Duodenal mucosa (tissue), 2 donors: ENCODE results near the gene SLC22A7.

ENCODE experiments used
- H3K27ac ChIP-seq: one replicate; pipeline ENCODE4 v1.7.0; 2013; ENCODE audit warnings: low read depth, low read length
- H3K27me3 ChIP-seq, 2 donors: one replicate each; pipeline ENCODE4 v1.7.0; 2013; ENCODE audit warnings: low read length in 2 of 2, control low read depth in 1 of 2; ENCODE audit not compliant: insufficient read depth in 2 of 2, control insufficient read depth in 1 of 2
- H3K36me3 ChIP-seq, 2 donors: one replicate each; pipeline ENCODE4 v1.7.0; 2013; ENCODE audit warnings: low read length in 2 of 2, control low read depth in 1 of 2; ENCODE audit not compliant: insufficient read depth in 2 of 2, control insufficient read depth in 1 of 2
- H3K4me1 ChIP-seq, 2 donors: one replicate each; pipeline ENCODE4 v1.7.0; 2013; ENCODE audit warnings: low read length in 2 of 2, control low read depth in 1 of 2; ENCODE audit not compliant: insufficient read depth in 2 of 2, control insufficient read depth in 1 of 2
- H3K4me3 ChIP-seq, 2 donors: one replicate each; pipeline ENCODE4 v1.7.0; 2013; ENCODE audit warnings: low read length in 2 of 2, low read depth in 1 of 2
- H3K9ac ChIP-seq, 2 donors: one replicate each; pipeline ENCODE4 v1.7.0; 2013; ENCODE audit warnings: low read length in 2 of 2, low read depth in 1 of 2
- H3K9me3 ChIP-seq, 2 donors: one replicate each; pipeline ENCODE4 v1.7.0; 2013; ENCODE audit warnings: low read length in 2 of 2, control low read depth in 1 of 2; ENCODE audit not compliant: control insufficient read depth in 1 of 2

Gene SLC22A7

DNA sequence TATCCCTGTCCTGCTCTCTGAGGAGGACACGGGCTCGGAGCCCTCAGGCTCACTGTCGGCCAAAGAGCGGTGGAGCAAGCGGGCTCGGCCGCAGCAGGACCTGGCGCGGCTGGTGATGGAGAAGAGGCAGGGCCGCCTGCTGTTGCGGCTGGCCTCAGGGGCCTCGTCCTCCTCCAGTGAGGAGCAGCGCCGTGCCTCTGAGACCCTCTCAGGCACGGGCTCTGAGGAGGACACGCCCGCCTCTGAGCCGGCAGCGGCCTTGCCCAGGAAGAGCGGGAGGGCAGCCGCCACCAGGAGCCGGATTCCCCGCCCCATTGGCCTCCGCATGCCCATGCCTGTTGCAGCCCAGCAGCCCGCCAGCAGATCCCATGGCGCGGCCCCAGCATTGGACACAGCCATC is 14.2 kb upstream of the SLC22A7 start:
- H3K4me1 ChIP-seq = peaks cover 20 to 32% of the 10 kb centered on the region in 2 donors
- H3K4me3 ChIP-seq = peak overlapping the region in 1 of 2 donors; percentile 53
- no peaks in the 10 kb centered on the region for H3K36me3 ChIP-seq
- H3K27me3 ChIP-seq = no peaks in the 10 kb centered on the region
- H3K9me3 ChIP-seq = no peaks in the 10 kb centered on the region
- no peak overlapping the region for H3K27ac ChIP-seq
- peak overlapping the region in 1 of 2 donors; percentile 32 for H3K9ac ChIP-seq

DNA sequence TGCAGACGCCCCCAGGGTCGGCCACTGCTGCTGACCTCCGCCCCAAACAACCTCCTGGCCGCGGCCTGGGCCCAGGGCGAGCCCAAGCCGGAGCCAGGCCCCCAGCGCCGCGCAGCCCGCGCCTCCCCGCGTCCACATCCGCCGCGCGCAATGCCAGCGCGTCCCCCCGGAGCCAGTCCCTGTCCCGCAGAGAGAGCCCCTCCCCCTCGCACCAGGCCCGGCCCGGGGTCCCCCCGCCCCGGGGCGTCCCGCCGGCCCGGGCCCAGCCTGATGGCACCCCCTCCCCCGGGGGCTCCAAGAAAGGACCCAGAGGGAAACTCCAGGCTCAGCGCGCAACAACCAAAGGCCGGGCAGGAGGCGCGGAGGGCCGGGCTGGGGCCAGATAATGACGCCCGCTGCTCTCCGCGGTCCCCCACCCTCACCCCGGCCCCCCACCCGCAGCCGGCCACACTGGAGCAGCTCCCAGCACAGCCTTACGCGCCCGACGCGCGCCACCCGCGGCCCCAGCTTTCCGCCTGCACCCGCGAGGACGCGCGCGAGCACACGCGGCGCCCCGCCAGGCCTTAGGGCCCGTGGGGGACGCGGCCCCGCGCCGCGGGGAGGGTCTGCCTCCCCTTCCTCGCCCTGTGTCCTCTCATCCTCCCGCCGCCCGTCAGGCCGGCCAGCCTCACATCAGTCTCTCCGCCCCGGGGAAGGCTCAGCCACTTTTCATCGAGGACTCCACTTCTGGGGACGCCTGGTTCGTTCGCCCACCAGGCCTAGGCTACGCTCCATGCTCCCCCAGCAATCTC is 12.9 kb upstream of the SLC22A7 start:
- Histone ChIP-seq H3K27me3 (no peaks in the 10 kb centered on the region), H3K9ac (peak overlapping the region; percentile 39 to 43), H3K27ac (no peak overlapping the region), H3K4me3 (peak overlapping the region in 1 of 2 donors; percentile 55), H3K36me3 (no peaks in the 10 kb centered on the region), H3K9me3 (no peaks in the 10 kb centered on the region), H3K4me1 (peaks cover 16 to 23% of the 10 kb centered on the region in 2 donors)

DNA sequence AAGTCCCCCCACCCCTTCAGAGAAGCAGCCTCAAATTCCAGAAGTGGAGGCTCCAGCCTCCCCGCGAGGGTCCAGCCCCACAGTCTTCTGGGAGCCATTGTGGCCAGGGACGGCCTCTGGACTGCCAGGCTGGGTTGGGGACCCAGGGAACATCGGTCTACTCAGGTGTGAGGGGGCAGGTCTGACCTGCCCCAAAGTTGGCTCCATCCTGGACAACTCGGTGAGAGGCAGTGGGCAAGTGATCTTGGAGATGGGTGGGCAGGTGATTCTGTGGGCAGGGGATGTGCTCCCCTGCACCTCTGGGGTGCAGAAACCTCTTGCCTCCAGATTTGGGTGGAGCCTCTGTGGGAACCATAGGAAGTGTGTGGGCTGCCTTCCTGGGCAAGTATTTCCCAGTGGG is 12.2 kb upstream of the SLC22A7 start:
- H3K36me3 ChIP-seq = no peaks in the 10 kb centered on the region
- H3K9ac ChIP-seq = no peak overlapping the region
- H3K4me3 ChIP-seq = peak overlapping the region in 1 of 2 donors; percentile 55
- H3K4me1 ChIP-seq = peaks cover 21 to 23% of the 10 kb centered on the region in 2 donors
- no peaks in the 10 kb centered on the region for H3K27me3 ChIP-seq
- no peaks in the 10 kb centered on the region for H3K9me3 ChIP-seq
- no peak overlapping the region for H3K27ac ChIP-seq

DNA sequence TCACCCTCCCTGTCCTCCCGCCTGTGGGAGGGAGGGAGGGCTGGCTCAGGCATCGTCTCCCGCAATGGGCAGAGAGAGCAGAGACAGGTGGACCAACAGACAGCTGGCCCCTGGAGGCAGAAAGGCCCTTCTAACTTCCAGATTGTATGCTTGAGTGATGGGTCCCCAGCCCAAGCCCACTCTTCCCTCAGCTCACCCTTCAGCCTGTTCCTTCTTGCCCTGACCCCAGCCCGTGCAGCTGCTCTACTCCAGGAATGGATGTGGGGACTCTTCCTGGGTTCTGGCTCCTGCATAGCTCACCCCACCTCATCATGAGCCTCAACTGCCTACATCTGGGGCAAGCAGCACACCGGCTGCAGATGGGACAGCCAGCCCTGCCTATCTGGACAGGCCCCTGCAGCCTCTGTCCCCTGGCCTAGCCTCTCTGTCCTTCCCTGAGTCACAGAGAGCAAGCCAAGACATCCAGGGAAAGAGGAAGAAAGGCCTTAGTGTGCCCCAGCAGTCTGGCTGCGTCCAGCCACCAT is 11.5 kb upstream of the SLC22A7 start:
- Histone ChIP-seq H3K36me3 (no peaks in the 10 kb centered on the region), H3K4me3 (no peak overlapping the region), H3K27ac (no peak overlapping the region), H3K9ac (no peak overlapping the region), H3K27me3 (no peaks in the 10 kb centered on the region), H3K9me3 (no peaks in the 10 kb centered on the region), H3K4me1 (peaks cover 27 to 30% of the 10 kb centered on the region in 2 donors)

DNA sequence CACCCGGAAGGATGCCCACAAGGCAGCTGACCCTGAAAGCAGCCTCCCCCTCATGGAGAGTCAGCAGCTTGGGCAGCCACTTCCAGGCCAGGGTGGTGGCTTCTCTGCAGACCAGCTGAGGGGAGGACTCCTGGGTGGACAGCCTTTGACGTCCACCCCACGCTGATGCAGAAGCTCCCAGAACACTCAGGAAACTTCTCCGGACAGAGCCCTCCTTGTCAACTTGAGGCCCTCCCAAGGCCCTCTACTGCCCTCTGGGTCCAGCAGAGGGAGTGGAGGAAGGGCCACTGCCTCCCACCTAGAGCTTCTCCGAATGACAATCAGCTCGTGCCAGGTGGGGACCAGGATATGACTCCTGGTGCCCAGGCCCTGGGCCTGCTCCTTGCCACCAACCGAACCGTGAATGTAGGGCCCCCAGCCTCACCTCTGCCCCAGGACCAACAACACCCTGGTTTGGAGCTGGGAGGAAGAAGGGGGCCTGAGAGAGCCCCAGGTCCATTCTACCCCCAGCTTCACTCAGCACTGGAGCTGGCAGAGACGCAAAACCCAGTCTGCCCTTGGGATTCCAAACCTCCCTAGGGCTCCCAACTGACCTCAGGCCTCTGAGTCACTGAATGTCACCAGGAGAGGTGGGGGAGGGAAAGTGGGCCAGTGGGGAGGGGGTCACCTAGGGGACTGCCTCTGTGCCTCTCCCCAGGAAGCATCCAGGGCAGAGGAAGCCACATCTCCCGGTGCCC is 10.9 kb upstream of the SLC22A7 start:
- H3K9ac ChIP-seq = no peak overlapping the region
- no peak overlapping the region for H3K27ac ChIP-seq

DNA sequence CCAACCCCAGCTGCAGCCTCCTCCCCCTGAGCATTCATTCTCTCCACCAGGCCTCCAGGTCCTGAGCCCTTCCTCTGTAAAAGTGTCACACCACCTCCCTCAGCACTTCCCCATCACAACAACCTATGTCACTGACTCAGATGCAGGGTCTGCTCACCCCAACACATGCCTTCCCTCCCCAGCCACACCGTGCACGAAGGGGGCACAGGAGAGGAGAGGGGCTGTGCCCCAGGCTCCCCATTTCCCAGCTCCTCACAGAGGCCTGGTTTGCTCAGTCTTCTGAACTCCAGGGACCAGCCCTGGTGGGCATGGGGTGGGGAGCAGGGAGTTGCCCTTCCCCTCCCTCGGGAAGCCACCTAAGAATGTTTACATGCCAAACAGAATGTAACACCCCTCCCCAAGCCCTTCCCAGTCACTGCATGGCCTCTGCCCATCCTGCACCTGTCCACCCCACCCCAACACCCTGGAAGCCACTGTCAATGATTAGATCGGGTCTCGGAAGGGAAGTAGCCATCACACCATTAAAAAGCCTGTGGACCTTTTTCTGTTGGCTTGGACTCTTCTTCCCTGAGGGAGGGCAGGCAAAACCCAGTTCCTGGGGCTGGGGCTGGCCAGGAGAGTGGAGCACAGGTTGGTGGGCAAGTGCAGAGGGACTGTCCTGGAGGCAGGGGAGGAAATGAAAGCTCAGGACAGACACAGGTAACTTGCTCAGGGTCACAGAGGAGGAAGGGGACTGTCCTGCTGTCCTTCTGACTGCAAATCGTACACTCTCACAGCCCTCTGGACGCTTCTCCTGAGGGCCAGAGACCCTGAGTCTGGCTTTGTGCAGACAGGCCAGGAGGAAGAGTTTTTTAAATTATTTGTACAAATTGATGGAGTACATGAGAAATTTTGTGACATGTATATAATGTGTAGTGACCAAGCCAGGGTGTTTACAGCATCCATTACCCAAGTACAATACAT is 10.1 kb upstream of the SLC22A7 start:
- Histone ChIP-seq H3K9me3 (no peaks in the 10 kb centered on the region), H3K27ac (no peak overlapping the region), H3K4me3 (no peak overlapping the region), H3K9ac (no peak overlapping the region), H3K27me3 (no peaks in the 10 kb centered on the region), H3K4me1 (peaks cover 29 to 34% of the 10 kb centered on the region in 2 donors), H3K36me3 (no peaks in the 10 kb centered on the region)

More for the DNA sequence above, 10.9 kb upstream of the SLC22A7 start:
- no peaks in the 10 kb centered on the region for H3K36me3 ChIP-seq
- H3K9me3 ChIP-seq = no peaks in the 10 kb centered on the region
- no peaks in the 10 kb centered on the region for H3K27me3 ChIP-seq
- H3K4me3 ChIP-seq = no peak overlapping the region
- H3K4me1 ChIP-seq = peaks cover 29 to 34% of the 10 kb centered on the region in 2 donors

DNA sequence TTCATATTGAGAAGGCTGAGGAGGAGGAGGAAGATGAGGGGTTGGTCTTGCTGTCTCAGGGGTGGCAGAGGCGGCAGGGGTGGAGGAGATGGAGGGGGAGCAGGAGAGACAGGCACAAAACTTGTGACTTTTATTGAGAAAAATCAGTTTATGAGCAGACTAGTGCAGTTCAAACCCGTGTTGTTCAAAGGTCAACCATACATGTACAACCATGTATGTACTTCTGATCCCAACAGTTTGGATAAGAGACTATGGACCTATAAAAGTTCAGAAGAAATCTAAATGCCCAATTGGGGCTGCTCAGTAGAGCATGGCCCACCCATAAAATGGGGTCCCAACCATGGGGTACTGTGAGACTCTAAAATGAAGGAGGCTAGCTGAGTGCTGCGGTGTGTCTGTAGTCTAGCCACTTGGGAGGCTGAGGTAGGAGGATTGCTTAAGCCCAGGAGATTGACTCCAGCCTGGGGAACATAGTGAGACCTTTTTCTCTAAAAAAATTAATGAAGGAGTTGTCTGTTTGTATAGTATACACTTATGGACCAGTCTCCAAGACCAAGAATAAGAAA is 7.6 kb upstream of the SLC22A7 start:
- Histone ChIP-seq H3K27ac (no peak overlapping the region), H3K9ac (no peak overlapping the region), H3K9me3 (no peaks in the 10 kb centered on the region), H3K4me1 (peaks cover 26 to 34% of the 10 kb centered on the region in 2 donors), H3K4me3 (no peak overlapping the region), H3K27me3 (no peaks in the 10 kb centered on the region), H3K36me3 (no peaks in the 10 kb centered on the region)

DNA sequence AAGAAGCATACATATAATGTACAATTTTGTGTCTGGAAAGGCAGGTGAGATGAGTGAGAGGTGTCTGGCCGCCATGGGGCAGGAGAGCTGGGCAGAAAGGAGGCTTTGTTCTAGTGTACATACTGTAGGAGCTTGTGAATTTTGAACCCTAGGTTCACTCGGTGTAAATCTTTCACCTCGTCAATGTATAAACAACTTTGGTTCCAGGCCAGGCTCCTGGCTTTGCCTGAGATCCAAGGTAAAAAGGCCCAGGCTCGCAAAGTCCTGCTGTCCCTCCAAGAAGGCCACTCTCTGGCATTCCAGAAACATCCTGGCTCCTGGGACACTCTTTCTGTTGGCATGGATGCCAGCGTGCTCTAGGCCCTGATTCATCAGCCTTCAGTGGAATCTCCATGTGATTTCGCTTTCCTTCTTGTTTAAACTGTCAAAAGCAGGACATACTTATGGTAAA is 7.1 kb upstream of the SLC22A7 start:
- H3K9me3 ChIP-seq = no peaks in the 10 kb centered on the region
- no peak overlapping the region for H3K4me3 ChIP-seq
- H3K36me3 ChIP-seq = no peaks in the 10 kb centered on the region
- H3K27ac ChIP-seq = no peak overlapping the region
- no peak overlapping the region for H3K9ac ChIP-seq
- no peaks in the 10 kb centered on the region for H3K27me3 ChIP-seq
- peaks cover 21 to 34% of the 10 kb centered on the region in 2 donors for H3K4me1 ChIP-seq

DNA sequence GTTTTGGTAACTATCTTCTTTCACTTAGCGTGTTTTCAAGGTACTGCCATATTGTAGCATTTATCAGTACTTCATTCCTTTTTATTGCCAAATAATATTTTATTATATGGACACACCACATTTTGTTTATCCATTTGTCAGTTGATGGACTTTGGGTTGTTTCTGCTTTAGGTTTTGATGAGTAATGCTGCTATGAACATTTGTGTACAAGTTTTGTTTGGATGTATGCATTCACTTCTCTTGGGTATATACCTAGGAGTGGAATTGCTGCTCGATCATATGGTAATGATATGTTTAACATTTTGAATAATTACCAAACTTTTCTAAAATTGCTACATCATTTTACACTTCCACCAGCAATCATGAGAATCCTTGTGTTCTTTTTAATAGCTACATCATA is 6.4 kb upstream of the SLC22A7 start:
- peaks cover 19 to 34% of the 10 kb centered on the region in 2 donors for H3K4me1 ChIP-seq
- no peak overlapping the region for H3K9ac ChIP-seq
- H3K9me3 ChIP-seq = no peaks in the 10 kb centered on the region
- no peak overlapping the region for H3K27ac ChIP-seq
- H3K36me3 ChIP-seq = no peaks in the 10 kb centered on the region
- no peak overlapping the region for H3K4me3 ChIP-seq
- H3K27me3 ChIP-seq = no peaks in the 10 kb centered on the region
